HG03064 (cell line): ENCODE results near the gene CEP76.
A peak's percentile ranks its signal among the peaks of the same experiment; 100 is the strongest.

Experiments
- ATAC-seq: cut with Tn5 transposase; IDR thresholded peaks from one replicate; pipeline ENCODE4 v1.9.1; 2021; ENCODE audit warnings: low read depth; ENCODE audit not compliant: unreplicated experiment

Gene CEP76, protein sequence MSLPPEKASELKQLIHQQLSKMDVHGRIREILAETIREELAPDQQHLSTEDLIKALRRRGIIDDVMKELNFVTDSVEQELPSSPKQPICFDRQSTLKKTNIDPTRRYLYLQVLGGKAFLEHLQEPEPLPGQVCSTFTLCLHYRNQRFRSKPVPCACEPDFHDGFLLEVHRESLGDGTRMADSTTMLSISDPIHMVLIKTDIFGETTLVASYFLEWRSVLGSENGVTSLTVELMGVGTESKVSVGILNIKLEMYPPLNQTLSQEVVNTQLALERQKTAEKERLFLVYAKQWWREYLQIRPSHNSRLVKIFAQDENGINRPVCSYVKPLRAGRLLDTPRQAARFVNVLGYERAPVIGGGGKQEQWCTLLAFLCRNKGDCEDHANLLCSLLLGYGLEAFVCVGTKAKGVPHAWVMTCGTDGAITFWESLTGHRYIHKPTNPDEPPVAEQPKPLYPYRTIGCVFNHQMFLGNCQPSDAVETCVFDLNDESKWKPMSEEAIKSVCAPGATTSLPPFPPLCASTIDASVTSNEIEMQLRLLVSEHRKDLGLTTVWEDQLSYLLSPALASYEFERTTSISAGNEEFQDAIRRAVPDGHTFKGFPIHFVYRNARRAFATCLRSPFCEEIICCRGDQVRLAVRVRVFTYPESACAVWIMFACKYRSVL

DNA sequence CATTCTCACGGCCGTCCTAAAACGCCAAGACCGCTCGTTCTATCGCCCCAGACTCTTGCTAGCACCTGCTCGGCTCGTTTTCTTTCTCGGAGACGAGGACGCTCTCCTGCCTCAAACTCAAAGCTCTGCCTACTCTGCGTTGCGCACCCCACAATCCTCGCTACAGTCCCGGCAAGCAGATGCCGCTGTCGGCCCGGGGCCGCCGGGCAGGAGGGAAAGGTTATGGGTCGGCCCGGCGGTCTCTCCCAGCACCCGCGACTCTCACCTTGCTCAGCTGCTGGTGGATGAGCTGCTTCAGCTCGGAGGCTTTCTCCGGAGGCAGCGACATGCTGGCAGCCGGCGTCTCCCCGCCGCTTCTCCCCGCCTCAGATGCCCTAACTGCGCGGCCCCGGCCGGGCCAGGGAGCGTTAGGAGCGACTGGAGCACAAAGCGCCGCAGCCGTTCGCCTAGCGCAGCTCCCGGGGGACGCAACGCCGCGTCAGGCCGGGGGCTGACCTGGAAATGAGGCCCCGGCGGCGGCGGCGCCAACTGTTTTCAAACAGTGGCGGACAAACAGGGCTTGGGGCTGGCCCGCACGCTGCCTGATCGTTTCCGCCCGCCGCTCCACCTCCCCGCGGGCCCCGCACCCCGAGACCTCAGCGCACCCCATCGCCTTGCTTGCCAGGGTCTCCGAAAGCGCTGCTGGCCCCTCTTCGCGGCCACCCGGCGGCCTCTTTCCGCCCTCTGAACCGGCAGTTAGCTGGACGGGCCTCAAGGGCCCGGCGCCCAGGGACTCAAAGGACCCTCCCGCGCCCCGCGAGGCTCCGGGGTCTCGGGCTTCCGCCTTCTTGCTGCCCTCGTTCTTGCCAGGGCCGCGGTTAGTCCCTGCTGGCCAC, at the start of gene CEP76, which contains the start of gene PSMG2:
CEP76 (minus strand) TSS at position 503 of the 875 bp plus-strand sequence; CDS start at position 328, 175 bp downstream.
PSMG2 (plus strand) TSS at position 822 of the 875 bp plus-strand sequence. CDS start 66 bp downstream, outside the sequence.
- ATAC-seq: peak; percentile 72

DNA sequence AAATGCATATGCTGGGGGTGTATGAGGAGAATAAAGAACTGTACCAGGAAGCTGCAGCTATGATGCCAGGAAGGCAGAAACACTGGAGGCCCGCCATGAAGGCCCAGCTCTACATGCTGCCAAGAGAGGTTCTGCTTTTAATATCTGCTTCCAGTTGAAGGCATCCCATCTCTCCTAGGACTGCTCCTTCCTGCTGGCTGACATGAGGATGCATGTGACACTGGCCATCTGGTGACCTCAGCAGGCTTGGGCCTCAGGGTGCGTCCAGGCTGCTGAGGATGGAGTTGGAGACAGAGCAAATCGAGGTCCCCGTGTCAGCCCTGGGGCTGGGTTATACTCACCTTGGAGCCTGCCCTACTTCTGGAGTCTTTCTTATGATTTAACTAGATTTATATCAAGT, 49.4 kb upstream of the CEP76 start:
- no peak for ATAC-seq

DNA sequence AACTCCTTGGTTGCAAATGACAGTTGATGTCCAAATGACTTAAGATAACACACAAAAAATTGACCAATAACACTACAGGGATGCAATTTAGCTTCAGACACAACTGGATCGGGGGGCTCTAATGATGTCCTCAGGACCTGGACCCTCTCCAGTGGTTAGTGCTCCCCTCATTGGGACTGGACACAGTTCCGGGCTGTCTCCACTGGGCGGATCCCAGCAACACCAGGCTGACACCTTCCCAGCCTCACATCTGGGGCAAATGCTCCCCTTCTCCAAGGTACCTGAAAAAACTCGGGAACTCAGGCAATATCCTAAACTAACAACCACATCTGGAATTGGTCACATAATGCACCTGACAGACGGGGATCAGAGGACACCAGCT, 49.0 kb upstream of the CEP76 start:
- no peak for ATAC-seq

DNA sequence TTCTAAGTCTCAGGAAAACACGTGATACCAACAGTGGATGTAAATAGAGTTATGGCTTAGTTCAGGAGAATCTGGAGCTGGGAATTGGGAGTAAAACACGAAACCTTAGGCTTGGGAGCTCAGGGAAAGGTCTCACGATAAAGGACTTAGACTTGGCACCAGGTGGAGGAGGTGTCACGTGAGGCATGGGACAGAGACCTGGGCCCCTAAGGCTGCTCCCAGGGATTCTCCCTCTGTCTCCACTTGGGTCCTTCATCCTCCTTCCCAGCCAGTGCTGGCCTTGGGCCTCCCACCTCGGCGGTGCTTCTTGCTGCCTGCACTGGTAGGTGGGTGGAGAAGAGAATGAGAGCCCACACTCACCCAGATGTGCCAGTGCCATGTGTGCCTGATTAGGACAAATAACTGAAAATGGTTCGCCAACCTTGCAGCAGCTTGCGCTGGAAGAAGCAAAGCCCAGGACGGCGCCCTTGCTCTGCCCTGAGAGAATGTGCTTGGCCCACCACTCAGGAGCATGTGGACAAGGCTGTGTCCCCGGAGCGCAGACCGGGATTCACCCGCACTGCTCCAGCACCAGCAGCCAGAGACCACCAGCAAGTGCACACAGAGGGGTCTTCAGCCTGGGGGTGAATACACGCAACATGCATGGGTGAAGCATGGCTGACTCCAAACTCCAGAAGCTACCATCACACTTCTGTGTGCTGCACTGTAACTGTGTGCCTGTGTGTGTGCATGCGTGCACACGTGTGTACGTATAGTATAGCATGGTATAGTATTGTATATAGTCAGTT, 48.4 kb upstream of the CEP76 start:
- ATAC-seq: no peak

DNA sequence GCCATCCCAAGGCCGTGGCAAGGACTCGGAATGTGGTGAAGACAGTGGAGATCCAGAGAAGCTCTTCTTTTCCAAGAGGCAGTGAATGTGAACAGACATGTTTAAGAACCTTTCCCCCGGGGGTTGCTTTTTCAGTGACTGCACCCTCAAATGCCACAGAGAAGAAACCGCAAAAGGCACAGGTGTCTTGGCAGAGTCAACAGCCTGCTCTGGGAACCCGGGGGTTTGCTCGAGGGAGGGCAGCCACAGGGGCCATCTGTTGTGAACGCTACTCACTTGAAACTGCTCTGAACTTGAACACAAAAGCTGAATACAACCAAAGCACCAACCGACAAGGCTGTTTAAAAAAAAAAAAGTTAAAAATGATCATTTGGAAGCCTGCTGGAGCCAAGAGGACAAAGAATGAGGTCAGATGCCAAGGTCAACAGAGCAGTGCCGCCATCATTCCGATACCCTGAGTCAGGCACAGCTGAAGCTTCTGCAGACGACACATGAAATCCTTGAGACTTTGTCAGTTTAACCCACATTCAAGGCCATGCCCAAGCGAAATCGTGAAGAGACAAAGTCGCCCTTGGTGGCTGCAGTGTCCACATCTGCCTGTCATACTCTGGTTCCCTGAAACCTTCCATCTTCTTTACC, 47.7 kb upstream of the CEP76 start:
- no peak for ATAC-seq

DNA sequence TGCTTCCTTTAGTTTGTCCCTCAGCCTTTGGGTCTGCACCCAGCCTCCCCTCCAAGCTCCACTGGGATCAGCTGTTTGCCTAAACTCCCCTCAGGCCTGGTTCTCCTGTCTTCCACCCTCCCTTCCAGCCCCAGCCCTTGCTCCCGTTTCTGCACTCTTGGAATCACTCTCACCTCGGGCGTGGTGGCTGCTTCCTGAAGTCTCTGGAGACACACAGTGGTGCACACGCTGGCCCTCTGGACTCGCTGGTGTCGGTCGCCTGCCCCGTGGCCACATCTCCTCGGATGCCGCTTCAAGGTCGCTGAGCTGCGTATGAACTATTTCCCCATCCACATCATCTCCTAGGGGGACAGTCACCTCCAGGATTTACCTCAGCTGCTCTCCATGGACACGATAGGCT, 46.6 kb upstream of the CEP76 start:
- ATAC-seq: no peak

DNA sequence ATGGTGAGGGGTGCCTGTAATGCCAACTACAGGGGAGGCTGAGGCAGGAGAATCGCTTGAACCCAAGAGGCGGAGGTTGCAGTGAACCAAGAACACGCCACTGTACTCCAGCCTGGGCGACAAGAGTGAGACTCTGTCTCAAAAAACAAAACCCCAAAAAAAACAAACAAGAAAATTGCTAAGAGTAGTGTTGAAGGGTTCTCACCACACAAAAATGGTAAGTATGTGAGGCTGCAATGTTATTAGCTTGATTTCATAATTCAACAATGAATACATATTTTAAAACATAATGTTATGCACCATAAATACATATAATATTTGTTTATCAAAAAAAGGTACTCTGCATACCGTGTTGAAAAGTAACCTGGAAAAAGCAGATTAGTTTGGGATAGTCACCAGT, 46.1 kb upstream of the CEP76 start:
- no peak for ATAC-seq

DNA sequence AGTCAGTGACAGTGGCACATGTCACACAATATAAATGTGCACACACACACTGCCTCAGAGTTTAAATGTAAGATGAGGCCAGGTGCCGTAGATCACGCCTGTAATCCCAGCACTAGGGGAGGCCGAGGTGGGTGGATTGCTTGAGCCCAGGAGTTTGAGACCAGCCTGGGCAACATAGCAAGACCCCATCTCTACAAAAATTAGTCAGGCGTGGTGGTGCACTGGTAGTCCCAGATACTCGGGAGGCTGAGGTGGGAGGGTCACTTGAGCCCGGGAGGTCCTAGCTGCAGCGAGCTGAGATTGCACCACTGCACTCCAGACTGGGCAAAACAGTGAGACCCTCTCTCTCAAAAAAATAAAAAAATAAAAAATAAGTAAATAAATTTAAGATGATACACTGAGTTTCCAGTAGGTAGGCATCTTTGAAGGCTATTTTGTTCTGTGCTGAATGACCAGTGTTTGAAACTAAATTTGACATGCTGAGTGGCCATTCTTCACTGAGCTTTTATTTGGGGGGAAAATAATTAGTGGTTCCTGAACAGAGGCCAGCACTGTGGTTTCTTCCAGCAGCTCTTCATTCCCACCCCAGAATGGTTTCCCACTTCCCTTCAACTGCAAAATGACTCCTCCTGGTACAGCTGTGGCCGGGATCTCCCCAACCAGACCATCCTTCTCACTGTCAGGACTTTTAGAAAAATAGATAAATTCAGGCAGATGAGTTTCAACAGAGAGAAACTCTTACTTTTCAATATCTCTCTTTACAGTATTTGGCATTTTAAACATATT, 45.2 kb upstream of the CEP76 start:
- no peak for ATAC-seq

DNA sequence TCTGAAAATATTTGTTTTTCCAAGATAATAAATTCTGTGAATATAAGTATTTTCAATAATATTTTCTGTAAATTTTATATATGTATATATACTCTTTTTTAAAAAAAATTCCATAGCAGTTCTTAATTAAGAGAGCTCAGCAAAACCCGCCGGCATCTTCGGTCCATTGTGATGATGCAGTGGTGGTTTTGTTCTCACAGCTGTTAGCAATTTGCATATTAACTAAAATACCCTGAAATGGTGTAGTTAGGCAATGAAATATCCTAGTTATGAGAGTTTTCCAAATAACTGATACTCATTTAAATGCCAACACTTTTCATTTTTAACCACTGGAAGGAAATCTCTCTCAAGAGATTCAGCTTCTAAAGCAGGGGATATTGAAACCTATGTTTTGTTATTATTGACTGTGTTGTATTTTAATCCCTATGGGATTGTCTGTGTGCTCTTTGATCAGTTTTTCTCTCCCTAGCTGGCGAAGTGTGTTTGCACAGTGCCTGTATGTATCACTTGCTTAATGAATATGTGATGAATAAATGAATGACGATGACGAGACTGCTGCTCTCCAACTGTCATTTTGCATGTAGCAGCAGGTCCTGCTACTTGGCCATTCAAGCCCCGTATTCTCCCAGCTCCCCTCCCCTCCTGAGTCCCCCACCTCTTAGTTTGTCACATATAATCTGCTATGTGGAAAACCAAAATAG, 42.7 kb upstream of the CEP76 start:
- ATAC-seq: no peak

DNA sequence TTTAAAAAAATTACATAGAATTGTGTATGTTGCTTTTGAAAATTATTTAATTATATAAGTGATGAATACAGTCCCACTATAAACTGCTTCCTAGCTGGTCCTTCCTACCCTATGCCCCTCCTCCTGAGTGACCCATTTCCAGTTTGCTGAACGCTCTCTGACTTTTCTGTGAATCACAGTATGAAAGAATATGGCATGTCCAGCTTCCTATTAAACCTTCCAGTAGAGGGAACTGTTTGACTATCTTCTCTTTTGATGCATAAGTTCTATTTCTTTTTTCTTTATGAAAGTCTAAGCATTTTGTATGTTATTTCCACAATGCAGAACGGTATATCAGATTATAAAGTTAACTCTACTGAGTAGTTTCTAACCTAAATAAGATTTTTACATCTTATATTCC, 41.6 kb upstream of the CEP76 start:
- no peak for ATAC-seq

DNA sequence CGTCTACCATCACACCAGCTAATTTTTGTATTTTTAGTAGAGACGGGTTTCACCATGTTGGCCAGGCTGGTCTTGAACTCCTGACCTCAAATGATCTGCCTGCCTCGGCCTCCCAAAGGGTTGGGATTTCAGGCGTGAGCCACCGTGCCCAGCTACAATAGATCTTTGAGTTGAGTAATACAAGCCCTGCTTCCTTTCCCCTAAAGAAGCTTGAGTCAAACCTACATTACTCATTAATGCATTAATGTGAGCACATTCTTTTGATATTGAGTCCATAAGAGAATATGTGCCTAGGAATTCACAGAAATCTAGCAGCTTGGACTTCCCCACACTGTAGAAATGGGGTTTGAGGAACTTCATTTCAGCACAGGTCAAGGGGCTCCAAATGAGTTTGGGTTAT, 39.9 kb upstream of the CEP76 start:
- no peak for ATAC-seq

DNA sequence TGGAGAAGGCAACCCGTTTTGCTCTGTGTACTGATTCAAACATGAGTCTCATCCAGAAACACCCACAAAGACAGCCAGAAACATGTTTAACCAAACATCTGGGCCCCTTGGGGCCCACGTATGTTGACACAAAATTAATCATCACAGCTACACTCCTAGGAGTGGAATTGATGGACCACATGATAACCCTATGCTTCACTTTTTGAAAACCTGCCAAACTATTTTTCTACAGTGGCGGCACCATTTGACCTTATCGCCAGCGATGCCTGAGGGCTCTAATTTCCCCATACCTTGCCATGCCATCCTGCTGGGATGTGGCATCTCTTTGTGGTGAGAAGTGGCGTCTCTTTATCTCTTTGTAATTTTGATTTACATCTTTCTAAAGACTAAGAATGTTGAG, 38.8 kb upstream of the CEP76 start:
- ATAC-seq: no peak

DNA sequence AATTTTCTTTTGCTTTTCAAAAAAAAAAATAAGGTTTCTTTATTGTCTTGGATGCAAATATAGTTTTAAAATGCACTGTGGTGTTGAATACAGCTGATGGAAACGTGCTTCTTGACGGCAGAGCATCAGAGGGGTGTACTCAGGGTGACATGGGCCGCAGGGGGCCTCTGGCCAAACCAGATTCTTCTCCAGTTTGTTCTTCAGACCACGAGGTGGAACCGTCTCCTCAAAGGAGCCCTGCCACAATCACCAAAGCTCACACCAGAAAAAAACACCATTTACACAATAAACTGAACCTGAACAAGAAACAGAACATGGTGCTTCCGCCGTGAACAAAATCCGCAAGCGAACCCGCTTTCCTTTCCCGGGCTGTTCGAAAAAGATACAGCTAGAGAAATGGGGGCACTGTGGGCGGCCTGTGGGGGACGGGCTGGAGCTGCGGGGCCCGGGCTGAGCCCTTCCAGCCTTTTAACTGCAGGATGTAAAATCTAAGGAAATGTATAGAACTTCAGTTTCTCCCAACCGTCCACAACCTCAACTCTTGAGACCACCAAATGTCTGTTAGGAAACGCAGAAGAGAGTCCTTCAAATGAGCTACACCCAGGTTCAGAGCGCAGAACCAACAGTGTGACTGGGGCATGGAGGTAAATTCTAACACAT, 34.9 kb upstream of the CEP76 start:
- ATAC-seq: no peak

DNA sequence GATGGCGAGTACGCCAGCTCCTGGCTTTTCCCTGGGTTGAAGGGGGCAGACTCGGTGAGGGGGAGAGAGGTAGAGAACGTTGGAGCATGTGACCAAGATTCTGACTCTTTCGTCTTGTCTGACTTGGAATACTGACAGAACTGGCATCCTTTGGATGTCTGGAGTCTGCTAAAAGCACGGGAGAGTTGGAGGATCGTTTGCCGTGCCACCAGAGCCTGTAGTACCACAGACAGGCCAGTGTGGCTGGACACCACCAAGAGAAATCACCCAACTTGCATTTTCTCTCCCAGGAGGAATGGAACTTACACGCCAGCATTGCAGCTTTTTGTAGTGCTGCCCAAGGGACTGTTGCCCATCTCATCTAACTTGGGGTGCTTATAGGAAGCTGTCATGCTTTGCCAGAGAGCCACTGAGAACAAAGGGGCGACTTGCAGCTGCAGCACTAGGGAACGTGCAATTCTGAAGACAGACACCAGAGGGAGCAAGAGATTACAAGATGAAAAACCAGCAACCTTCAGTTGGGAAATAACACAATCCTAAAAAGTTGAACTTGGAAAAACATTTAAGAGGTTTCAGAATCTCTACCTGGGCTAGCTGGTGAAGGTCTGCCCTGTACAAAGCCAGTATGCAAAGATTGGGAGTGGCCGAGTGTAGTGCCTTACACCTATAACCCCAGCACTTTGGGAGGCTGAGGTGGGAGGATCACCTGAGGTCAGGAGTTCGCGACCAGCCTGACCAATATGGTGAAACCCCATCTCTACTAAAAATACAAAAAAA, 24.4 kb upstream of the CEP76 start:
- ATAC-seq: no peak

DNA sequence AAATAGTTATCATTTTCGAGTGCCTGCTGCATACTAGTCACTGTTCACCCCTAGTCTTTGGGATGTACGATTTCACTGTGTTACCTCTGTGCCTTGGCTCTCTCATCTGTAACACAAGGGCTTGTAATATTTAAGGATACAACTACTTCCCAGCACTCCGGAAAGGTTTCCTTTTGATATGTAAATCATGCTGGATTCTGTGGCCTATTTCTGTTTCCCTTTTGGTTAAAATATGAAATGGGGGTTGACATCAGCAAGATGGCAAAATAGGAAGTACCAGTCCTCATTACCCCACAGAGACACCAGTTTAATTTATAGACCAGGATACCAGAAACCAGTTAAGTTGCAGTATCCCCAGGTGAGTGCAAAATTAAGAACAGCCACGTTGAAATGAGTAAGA, 23.8 kb upstream of the CEP76 start:
- ATAC-seq: no peak

DNA sequence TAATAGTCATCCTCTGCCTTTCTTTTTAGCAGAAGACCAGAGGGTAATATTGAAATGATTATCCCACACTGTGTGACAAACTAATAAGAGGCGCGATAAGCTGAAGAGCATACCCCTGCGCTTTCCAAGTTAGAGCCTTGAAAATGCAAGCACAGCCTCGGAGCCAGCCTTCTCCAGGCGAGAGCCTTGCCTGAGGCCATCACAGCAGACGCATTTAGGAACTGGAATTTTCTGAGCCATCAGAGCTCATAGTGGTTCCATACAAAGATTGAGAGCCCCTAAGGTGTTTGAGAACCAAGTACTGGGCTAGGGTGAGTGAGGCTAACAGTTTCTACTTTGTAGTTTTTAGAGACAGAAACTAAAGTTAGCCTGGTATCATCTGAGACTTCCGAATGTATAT, 20.2 kb upstream of the CEP76 start:
- ATAC-seq: no peak
